ENCODE data around the gene TRIM25.

TRIM25 gene

DNA sequence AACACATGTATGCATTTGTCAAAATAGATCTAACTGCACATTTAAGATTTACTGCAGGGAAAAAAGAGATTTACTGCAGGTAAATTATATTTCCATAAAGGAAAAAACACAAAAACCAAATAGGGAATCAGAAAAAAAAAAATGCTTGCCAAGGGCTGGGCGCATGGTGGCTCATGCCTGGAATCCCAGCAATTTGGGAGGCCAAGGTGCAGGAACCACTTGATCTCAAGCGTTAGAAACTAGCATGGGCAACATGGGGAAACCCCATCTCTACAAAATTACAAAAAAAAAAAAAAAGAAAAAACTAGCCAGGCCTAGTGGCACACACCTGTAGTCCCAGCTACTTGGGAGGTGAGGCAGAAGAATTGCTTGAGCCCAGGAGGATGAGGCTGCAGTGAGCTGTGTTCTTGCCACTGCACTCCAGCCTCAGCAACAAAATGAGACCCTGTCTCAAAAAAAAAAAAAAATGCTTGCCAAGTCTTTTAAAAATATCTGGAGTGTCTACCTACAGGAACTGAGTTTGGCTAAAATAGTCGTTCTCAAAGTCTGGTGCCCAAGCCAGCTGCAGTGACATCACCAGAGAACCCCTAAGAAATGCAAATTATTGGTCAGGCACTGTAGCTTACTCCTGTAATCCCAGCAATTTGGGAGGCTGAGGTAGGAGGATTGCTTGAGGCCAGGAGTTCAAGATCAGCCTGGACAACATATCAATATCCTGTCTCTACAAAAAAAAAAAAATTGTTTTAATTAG, 17.5 kb downstream of the TRIM25 start:
- DNase-seq (ENCODE audit: low read depth): no peak
- TF ChIP-seq, protein P1, sequence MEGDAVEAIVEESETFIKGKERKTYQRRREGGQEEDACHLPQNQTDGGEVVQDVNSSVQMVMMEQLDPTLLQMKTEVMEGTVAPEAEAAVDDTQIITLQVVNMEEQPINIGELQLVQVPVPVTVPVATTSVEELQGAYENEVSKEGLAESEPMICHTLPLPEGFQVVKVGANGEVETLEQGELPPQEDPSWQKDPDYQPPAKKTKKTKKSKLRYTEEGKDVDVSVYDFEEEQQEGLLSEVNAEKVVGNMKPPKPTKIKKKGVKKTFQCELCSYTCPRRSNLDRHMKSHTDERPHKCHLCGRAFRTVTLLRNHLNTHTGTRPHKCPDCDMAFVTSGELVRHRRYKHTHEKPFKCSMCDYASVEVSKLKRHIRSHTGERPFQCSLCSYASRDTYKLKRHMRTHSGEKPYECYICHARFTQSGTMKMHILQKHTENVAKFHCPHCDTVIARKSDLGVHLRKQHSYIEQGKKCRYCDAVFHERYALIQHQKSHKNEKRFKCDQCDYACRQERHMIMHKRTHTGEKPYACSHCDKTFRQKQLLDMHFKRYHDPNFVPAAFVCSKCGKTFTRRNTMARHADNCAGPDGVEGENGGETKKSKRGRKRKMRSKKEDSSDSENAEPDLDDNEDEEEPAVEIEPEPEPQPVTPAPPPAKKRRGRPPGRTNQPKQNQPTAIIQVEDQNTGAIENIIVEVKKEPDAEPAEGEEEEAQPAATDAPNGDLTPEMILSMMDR (conservative IDR thresholded peaks at IDR 0.05; ENCODE audit: low read depth, low read length): no peak
- H3K4me3 ChIP-seq (ENCODE audit: low read depth, low read length): no peak overlapping the region

DNA sequence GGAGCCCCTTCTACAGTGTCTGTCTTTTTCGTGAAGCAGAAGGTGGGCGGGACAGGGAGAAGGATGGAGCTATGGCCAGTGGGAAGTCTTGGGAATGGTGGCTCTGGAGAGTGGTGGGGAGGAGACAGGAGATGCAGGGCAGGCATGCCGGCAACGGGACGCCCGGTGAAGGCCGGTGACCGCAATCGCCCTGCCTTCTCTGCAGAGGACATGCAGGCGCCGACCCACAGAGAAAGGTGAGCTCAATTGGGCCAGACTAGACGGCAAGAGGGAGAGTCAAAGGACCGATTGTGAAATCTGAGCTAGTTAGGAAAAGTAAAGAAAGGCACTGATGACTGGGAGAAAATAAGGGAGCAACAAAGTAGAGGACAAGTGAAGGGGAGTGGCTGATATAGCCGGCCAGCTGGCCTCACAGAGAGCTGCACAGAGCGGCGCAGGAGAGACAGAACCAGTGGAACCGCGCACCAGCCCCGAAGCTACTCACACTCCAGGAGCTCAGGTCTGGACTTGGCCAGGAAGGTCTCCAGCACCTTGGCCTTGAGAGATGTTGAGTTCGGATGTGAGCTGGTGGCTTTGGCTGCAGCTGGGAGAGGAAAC, 18.9 kb downstream of the TRIM25 start:
- H3K4me3 ChIP-seq (ENCODE audit: low read depth, low read length): no peak overlapping the region
- TF ChIP-seq, protein P1 (conservative IDR thresholded peaks at IDR 0.05; ENCODE audit: low read depth, low read length): no peak
- no peak for DNase-seq (ENCODE audit: low read depth)

DNA sequence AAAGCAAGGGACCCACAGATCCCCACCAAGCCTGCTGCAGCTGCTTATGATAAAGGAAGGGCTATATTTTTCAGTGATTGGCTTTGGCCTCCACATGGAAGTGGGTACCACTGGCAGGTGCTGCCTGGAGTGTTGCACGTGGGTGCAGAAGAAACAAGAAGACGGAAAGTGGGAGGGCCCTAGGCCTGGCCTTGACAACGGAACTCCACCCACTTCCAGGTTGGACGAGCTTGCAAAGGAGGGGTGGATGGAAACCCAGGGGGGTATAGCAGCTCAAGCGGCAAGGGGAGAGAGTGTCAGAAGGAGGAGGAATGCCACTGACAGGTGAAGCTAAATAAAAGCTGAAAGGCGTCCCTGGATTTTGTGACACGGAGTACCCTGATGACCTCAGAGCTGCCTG, 20.3 kb downstream of the TRIM25 start:
- DNase-seq (ENCODE audit: low read depth): no peak
- TF ChIP-seq, protein P1 (conservative IDR thresholded peaks at IDR 0.05; ENCODE audit: low read depth, low read length): no peak
- no peak overlapping the region for H3K4me3 ChIP-seq (ENCODE audit: low read depth, low read length)

DNA sequence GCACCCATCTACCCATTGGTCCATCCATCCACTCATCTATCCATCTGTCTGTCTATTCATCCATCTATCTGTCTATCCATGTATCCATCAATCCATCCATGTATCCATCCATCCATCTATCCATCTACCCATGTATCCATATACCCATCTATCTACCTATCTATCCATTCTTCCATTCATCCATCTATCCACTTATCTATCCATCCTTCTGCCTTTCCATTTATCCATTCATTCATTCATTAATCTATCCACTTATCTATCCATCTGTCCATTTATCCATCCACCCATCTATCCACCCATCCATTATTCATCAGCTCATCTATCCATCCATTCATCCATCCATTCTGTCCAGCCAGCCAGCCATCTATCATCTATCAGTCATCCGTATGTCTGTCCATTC, 21.5 kb downstream of the TRIM25 start:
- DNase-seq (ENCODE audit: low read depth): no peak
- TF ChIP-seq, protein P1 (conservative IDR thresholded peaks at IDR 0.05; ENCODE audit: low read depth, low read length): no peak
- H3K4me3 ChIP-seq (ENCODE audit: low read depth, low read length): no peak overlapping the region

DNA sequence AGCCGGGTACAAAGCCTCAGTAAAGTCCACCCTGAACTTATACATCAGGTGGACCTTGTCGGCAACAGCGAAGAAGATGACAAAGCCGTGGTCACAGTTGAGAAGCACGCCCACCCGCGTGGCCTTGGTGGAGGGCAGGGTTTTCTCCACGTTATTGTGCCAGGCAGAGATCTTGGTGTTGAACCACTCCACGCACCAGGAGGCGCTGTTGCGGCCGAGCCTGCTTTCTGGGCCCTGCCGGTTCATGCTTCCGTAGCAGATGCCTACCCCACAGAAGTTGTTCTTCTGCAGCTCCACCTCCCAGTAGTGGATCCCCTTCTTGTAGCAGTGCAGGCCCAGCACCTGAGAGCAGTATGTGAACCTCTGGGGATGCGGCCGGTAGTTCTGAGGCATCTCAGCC, 22.1 kb downstream of the TRIM25 start:
- TF ChIP-seq, protein P1 (conservative IDR thresholded peaks at IDR 0.05; ENCODE audit: low read depth, low read length): peak; percentile 56
- H3K4me3 ChIP-seq (ENCODE audit: low read depth, low read length): no peak overlapping the region
- no peak for DNase-seq (ENCODE audit: low read depth)

DNA sequence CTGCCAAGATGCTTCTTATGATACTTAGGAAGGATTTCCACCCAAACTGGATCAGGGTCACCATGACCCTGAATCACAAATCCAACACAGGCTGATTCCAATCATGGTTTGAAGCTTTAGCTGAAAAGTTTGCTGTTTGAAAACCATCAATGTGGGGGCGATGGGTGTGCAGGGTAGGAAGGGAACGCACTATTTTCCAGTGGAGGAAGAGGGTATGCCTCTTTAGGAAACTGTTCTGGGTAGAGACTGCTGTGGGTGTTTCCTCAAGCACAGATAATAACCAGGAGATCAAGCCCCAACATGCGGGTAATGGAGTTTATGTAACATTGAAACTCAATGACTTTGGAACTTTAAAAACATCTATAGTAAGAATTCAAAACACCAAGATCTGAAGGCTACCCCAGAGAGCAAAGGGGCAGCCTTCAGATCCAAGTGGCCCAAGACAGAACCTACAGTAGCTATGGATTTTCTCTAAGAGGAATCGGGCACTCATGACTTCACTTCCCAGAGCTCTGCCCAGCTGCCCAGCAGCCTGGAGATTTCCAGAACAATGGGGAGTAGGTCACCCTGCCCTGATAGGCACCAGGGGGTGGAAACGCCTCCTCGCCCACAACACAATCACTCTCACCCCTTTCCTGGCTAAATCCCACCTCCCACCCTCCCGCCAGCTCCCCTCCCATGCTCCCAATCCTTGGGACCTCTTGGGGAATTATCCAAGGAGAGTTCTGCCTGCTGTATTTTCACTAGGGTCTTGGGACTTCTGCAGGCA, 22.8 kb downstream of the TRIM25 start:
- no peak overlapping the region for H3K4me3 ChIP-seq (ENCODE audit: low read depth, low read length)
- no peak for DNase-seq (ENCODE audit: low read depth)
- TF ChIP-seq, protein P1 (conservative IDR thresholded peaks at IDR 0.05; ENCODE audit: low read depth, low read length): no peak

All from choroid plexus epithelial cell (primary cell).